Fibroblast of skin of left quadriceps (primary cell): ENCODE data around the gene CLCA2.

Experiments used
- DNase-seq, 2 experiments: peaks; one replicate each; pipeline ENCODE4 v3.0.0-alpha.2; 2013; ENCODE audit warnings: low read depth in 2 of 2

The CLCA2 gene

DNA sequence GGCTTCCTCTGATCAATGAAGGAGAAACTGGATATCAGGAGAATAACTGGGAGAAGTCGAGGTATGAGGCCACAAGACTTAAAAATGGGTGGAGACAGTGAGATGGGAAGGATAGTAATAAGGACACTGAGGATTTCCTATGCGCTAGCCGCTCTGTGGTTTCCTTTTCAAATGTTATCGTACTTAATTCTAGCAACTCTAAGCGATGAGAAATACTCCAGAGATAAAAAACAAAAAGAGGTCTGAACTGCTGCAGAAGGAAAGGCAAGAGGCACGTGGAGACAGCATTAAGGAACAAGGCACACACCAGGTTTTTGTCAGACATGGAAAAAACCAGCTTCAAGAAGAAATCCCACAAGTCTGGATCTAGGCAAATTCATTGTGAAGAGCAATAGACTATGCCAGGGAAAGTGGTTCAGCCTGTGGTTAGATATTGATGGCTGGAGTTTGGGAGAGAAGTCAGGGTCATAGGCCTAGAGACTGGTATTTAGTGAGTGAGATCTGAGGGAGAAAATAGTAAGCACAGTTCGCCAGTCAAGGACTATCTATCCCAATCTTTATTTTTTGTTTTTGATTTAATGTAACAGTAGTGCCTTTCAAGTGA, 5.3 kb downstream of the CLCA2 start:
- no peak for DNase-seq

DNA sequence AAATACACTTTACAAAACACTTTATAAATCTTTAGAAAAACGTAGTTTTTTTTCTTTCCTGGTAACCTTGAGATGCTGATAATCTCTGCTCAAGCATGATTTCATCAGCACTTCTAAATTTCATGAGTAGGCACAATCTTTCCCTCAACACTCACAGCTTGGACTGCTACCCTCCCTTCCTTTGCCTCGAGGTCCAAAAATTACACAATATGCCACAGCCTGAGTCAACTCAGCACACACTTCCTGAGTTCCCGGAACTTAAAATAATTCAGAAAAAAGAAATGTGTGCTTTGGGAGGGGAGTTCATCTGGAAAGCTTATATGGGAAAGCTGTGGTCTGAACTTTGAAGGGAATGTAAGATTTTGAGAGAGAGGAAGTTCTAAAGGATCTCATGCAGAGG, 5.9 kb downstream of the CLCA2 start:
- peak; percentile 95 to 96 for DNase-seq

GRCh38 chr1:86430376-86430775, 6.4 kb downstream of the CLCA2 start:
- no peak for DNase-seq

GRCh38 chr1:86434059-86434458, 10.1 kb downstream of the CLCA2 start:
- no peak for DNase-seq

- no peak for DNase-seq
Measured at GRCh38 chr1:86435327-86435726, 11.4 kb downstream of the CLCA2 start.

DNA sequence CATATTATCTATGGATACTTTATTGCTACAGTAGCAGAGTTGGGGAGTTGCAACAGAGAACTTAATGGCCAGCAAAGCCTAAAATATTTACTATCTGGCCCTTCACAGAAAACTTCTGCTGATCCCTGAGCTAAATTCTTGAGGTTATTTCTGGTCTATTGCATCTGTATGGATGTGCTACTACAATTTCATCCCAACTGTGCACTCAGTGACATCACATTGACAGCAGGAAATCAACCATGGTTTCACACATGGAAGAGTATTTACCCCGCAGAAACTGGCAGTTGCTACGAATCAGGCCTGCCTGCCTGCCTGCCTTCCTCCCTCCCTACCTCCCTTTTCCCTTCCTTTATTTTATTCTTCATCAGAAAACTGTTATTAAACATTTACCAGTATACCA, 12.1 kb downstream of the CLCA2 start:
- DNase-seq = no peak

DNA sequence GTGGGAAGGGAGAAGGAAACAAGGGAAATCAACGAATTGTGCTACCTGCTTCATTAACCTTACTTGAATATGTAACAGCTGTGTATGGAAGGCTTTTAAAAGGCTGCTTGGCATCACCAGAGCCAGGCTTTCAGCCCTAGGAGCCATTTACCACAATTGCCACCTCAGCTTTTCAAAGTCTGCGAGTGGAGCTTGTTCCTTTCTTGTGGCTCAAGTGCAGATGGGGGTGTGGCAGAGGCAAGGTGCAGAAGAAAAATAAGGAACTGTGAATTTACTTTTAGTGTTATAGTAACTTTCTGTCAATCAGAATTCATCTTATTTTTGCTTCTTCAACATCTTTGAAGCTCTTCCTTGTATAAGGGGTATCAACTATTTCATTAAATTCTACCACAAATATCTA, 17.6 kb downstream of the CLCA2 start:
- DNase-seq = no peak

- DNase-seq = no peak
Measured at GRCh38 chr1:86441997-86442396, 18.0 kb downstream of the CLCA2 start.

- no peak for DNase-seq
Measured at GRCh38 chr1:86445919-86446318, 21.9 kb downstream of the CLCA2 start.

DNA sequence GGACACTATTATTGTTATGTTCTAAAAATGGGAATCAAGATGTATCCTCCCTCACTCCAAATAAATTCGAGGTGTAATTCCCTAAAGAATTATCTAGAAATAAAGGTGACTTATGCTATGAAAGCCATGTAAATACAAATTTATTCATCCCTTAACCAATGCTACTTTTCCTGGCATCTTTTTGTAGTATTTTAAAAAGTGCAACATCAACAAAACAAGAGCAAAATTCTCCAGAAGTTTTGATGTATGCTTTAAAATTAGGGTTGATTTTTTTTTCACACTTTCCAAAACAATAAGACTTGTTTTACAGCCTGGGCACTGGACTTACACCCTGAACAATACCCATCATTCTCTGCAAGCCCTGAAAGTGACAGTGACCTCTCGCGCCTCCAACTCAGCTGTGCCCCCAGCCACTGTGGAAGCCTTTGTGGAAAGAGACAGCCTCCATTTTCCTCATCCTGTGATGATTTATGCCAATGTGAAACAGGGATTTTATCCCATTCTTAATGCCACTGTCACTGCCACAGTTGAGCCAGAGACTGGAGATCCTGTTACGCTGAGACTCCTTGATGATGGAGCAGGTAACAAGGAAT, 23.3 kb downstream of the CLCA2 start:
- DNase-seq = no peak

DNA sequence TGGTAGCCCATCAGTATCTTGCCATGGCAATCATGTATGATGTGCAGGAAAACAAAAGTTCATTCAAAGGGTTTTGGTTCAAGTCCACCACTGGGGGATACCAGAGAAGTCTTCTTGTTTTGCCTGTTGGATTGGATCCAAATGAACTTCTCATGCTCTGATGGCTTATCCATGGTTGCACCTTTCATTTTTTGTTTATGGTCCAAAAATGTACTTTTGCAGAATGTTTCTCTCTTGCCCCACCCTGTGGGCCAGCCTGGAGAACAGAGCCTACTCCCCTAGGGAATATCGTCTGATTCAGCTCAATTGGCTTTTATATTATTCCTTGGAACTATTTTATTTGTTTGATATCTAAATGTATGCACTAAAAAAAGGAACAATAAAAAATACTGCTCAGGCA, 24.7 kb downstream of the CLCA2 start:
- DNase-seq = no peak

DNA sequence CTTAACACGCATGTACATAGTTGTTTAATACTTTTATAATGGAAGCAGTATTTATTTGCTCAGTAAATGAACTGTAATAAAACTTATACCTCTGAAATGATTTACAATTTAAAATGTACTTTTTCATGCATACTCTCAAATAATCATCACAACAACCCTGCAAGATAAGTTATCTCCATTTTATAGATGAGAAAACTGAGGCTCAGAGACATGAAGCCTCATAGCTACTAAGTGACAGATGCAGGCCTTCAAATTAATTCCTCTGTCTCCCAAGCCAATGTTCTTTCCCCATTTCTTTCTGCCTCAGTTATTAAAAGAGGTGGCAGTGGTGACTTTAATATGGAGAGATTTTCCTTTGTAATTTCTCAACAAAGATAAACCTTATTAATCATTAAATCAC, 25.1 kb downstream of the CLCA2 start:
- DNase-seq = no peak

DNA sequence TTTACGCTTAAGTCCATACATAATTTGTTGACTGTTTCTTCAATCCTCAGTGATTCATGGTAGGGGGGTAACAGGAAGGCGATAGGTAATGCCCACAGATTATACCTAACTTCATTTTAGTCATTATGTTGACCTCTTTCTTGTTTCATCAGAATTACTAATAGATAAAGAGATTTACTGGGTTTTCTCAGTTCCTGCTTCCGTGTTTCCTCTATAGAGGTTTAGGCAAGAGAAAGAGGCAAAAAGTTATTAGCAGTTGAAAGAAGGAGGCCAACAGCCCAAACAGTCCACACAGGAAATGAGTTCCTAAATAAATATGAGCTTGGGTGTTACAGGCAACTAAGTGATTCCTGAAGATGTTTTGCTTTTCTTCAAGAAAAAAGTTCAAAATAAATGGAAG, 26.9 kb downstream of the CLCA2 start:
- no peak for DNase-seq

GRCh38 chr1:86453664-86454063, 29.7 kb downstream of the CLCA2 start:
- no peak for DNase-seq

DNA sequence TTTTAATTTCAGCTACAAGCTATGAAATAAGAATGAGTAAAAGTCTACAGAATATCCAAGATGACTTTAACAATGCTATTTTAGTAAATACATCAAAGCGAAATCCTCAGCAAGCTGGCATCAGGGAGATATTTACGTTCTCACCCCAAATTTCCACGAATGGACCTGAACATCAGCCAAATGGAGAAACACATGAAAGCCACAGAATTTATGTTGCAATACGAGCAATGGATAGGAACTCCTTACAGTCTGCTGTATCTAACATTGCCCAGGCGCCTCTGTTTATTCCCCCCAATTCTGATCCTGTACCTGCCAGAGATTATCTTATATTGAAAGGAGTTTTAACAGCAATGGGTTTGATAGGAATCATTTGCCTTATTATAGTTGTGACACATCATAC, 31.1 kb downstream of the CLCA2 start:
- DNase-seq = no peak

DNA sequence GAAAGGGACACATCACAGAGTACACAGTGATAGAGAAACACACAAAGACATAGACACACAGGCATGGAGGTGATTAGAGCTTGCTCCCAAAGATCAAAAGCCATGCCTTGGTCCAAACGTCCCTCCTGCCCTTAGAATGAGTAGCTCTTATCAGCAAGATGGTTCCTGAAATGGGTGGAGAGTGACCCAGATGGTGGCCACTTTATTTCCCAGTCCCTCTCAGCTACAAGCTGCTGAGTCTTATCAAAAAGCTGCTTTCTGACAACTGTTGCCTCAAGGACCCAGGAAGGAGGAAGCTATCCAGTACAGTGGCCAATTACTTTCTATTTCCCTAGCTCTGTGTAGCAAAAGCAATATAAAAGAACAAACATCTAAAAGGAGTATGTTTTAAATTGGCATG, 37.0 kb downstream of the CLCA2 start:
- DNase-seq = no peak

DNA sequence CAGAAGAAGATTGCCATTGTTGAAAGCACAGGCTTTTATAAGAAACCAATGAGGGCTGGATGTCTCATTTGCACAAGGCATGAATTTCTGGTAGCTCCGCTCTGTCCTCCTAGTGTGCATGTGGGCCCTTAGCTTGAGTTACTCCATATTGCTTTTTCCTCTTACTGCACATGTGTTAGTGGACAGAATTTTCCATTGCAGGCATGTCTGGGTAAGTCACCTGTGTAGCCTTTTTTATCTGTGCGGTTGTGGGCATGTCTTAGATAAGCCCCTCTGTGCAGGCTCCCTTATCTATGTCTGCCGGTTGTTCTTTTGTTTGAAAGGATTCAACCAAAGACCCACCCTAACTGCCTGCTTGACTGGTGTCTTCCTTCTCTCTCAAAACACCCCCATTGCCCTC, 37.5 kb downstream of the CLCA2 start:
- no peak for DNase-seq

- DNase-seq = no peak
Measured at GRCh38 chr1:86464819-86465218, 40.8 kb downstream of the CLCA2 start.

DNA sequence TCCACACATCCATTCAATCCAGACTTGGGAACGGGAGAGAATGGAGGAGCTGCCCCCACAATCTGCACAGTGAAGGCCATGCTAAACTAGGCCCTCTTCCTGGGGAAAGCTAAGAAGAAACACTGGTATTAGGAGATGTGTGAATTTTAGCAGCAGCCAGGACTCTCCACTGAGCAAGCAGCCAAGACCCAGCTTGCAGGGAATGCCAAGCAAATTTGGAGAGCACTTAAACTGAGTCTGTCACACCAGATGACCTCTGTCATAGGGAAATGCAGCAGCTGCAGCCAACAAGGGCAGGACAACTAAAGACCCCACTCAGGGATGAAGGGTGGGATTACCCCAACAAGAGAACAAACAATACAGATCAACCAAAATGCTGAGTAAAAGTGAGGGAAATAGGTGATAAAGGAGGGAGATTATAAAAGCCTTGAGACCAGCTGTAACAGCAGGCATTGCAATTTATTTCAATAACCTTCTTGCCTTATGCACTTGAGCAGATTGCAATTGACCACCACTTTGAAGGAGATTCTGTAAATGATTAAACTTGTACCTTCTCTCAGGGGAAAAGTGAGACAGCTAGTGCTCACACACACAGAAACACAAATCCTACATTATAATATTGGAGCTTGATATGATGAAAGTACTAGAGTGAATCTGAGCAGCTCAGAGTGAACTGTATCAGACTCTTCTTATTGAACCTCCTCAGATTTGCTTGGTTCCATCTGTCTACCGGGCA, 42.3 kb downstream of the CLCA2 start:
- no peak for DNase-seq

- no peak for DNase-seq
Measured at GRCh38 chr1:86466986-86467385, 43.0 kb downstream of the CLCA2 start.

- DNase-seq = no peak
Measured at GRCh38 chr1:86468501-86468977, 44.6 kb downstream of the CLCA2 start, which contains the start of gene CLCA1. Gene CLCA1, plus strand, starts transcription at chr1:86468927. Its CDS starts 45 bp downstream, at chr1:86468972.

DNA sequence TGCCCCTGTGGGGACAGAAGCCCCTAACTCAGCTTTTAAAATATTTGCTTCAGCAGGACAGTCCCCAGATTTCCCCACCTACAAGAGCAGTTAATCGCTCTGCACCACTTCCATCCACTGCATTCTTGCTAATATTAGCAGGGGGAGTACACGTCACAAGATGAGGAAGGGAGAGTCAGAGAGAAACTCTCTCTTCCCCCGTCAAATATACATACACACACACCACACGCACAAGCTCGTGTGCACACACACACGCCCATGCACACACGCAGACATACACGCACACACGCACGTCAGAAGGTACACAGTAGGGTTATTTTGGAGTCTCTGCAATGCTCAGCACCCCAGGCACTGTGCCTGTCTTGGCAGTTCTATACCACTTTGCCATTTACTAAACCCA, 46.9 kb downstream of the CLCA2 start:
- no peak for DNase-seq

DNA sequence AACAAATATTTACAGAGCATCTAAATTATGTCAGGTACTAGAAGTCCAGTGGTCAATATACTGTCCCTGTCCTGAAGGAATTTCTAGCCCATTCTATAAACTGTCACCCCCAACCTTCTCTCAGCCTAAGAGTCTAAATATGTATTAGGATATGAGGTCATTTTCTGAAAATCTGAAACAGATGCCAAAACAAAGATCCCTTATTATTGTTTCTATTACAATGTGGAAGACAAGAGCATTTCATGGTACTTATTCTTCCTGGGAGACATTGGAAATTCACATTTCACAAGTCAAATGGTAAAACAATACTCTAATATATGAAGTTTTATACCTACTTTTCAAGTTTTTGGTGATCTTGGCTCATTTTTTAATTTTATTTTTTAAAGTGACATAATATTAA, 47.3 kb downstream of the CLCA2 start:
- peak in 1 of 2 experiments; percentile 4 for DNase-seq
